Activated CD8-positive, alpha-beta memory T cell treated with anti-CD3 and anti-CD28 coated beads for 24 hours (primary cell): ENCODE measurements around the gene TOP3B.
A peak's percentile ranks its signal among the peaks of the same experiment; 100 is the strongest.

ENCODE experiments used
- DNase-seq: peaks from one replicate; pipeline ENCODE4 v3.0.0-alpha.2; 2020

TOP3B gene, protein sequence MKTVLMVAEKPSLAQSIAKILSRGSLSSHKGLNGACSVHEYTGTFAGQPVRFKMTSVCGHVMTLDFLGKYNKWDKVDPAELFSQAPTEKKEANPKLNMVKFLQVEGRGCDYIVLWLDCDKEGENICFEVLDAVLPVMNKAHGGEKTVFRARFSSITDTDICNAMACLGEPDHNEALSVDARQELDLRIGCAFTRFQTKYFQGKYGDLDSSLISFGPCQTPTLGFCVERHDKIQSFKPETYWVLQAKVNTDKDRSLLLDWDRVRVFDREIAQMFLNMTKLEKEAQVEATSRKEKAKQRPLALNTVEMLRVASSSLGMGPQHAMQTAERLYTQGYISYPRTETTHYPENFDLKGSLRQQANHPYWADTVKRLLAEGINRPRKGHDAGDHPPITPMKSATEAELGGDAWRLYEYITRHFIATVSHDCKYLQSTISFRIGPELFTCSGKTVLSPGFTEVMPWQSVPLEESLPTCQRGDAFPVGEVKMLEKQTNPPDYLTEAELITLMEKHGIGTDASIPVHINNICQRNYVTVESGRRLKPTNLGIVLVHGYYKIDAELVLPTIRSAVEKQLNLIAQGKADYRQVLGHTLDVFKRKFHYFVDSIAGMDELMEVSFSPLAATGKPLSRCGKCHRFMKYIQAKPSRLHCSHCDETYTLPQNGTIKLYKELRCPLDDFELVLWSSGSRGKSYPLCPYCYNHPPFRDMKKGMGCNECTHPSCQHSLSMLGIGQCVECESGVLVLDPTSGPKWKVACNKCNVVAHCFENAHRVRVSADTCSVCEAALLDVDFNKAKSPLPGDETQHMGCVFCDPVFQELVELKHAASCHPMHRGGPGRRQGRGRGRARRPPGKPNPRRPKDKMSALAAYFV

DNA sequence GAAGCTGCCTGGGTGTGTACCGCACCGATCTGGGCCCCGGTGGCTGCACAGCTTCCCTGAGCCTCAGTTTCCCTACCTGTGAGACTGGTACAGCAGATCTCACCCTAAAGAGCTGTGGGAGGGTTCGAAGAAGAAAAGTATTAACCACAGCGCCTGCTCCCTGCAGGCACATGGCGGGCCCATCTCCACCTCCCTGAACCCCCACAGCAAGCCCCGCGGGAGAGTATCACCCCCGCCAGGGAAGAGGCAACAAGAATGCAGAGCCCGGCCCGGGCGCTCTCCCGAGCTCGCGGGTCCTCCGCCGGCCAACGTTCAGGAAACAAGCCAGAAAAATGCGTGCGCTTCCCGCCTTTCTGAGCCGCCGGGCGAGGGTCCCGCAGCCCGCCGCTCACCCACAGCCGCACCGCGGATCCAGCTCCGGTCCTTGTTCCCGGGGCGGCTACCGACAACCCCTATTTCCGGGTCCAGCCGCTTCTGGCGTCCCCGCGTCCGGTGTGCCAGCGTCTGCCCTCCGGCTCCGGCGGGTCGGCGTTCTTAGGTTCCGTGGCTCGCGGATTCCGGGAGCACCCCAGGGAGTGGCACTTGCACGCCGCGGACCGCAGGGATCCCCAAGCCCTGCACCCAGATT, at the start of gene TOP3B:
Gene TOP3B (minus strand): TSS at position 450 of the 628 bp plus-strand sequence. CDS start 7,078 bp downstream, outside the sequence.
- DNase-seq = peak; percentile 95

DNA sequence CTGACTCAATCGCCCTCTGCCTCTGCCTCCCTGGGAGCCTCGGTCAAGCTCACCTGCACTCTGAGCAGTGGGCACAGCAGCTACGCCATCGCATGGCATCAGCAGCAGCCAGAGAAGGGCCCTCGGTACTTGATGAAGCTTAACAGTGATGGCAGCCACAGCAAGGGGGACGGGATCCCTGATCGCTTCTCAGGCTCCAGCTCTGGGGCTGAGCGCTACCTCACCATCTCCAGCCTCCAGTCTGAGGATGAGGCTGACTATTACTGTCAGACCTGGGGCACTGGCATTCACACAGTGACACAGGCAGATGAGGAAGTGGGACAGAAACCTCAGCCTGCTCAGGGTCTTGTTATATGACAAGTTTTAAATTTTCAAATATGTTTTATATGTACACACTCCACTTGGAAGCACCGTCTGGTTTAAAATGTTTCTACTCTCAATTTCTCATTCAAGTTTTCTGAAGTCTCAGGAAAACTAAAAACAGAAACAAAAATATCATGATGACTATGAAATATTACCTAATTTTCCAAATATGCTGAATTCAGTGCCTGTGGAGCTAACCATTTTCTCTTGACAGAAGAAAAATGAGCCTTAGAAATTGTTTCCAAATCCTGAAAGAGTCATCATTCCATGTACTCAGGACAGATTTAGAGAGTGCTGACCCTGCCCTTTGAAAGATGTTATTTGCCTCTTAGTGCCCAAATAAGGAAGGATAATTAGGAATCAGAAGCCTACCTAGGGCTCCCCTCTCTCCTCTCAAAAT, 48.8 kb upstream of the TOP3B start:
- DNase-seq = no peak

DNA sequence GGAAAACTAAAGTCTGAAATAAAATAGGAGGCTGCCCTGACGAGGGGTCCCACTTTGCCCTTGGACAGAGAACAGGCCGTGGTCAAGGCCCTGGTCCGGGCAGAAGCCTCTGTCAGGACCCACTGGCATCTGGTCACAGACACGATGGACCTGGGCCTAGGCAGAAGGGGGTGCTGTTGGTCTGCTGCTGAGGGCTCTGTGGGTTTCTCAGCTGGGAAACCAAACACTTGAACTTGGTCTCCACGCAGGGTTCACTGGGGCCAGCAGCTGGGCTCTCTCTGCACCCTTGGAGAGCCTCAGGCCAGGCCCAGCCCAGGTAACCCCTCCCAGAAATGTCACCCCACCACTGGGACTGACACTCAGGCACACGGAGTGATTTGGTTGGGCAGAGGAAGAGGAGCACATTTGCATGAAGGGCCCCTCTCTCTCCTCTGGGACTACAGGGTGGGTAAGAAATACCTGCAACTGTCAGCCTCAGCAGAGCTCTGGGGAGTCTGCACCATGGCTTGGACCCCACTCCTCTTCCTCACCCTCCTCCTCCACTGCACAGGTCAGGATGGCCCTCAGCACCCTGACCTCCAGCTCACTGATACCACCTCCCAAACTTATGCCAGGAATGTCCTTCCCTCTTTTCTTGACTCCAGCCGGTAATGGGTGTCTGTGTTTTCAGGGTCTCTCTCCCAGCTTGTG, 48.1 kb upstream of the TOP3B start:
- no peak for DNase-seq

DNA sequence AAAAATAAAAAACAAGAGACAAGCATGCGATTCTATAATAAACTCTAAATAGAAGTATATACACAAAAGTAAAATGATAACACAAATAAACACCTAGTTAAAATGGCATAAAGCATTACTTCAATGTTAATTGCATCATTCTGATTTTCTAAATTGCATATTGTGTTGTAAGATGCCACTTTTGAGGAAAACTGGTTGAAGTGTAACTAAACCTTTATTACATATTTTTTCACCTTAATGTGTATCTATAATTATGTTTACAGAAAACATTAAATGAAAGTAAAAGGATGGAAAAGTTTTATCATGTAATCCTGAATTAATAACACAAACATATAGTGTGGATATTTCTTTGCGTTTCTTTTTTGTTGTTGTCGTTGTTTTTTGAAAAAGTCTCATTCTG, 45.4 kb upstream of the TOP3B start:
- no peak for DNase-seq

DNA sequence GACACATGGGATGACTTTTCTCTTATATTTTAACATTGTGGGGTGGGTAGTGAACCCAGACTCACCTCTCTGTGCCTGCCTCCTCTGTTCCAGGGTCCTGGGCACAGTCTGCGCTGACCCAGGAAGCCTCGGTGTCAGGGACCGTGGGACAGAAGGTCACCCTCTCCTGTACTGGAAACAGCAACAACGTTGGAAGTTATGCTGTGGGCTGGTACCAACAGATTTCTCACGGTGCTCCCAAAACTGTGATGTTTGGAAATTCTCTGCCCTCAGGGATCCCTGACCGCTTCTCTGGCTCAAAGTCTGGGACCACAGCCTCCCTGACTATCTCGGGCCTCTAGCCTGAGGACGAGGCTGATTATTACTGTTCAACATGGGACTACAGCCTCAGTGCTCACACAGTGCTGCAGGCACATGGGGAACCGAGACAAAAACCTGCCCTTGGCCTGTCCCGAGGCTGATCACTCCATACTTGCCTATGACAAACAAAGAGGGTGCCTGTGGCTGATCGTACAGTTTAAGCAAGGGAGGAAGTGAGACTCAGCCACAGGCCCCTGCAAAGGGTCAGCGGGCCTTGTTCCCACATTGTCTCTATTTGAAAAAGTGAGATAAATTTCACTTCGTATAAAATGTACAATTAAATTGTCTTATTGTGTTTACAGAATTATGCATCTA, 43.7 kb upstream of the TOP3B start:
- DNase-seq = no peak

GRCh38 chr22:22025320-22026156, 43.0 kb upstream of the TOP3B start:
- DNase-seq = no peak

GRCh38 chr22:22024440-22024839, 41.9 kb upstream of the TOP3B start:
- DNase-seq = no peak

DNA sequence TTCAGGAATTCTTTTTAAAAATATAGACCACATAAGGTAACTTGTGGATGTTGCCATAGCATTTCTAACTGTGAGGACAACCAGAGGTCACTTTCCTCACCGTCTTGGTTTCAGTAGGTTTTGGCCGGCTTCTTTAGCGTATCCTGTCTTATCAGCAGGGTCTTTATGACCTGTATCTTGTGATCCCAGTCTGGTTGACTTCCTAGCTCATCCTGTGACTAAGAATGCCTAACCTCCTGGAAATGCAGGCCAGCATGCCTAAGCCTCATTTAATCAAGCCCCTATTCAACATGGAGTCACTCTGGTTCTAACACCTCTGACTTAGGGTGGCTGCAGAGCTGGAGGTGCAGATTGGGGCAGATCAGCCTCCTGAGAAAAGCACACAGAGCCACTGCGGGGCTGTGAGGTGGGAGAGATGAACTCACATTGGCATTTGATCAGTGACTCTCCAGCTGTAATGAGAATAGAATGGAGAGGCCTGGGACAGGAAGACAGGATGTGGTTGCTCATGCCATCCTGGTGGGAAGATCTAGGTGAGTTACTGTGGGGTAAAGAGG, 41.1 kb upstream of the TOP3B start:
- no peak for DNase-seq

- DNase-seq = no peak
These were observed 40.5 kb upstream of the TOP3B start for GRCh38 chr22:22022947-22023534.

GRCh38 chr22:22022255-22022840, 39.8 kb upstream of the TOP3B start:
- no peak for DNase-seq

DNA sequence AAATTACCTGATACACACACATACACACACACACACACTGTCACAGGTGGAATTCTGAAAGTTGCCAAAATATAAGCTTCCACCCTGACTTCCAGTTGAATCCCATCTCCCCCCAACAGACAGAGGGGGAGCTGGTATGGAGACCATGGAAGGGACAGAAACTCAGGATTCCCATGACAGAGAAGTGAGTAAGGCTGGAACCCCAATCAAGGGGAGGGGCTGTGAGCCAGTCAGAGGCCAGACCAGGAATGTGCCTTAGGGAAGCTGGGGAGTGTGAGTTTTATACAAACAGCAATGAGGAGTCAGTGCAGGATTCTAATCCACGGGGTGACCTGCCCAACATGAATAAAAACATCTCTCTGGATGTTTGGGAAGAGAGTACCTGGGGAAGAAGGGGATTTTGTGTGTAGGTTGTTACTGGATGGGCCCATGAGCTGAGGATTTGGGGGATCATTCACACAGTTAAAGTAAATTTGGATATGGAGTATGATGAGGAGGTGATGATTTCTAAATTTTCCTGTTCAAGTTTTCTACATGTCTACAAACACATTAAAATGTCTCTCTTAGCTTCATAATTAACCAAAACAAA, 38.7 kb upstream of the TOP3B start:
- DNase-seq = no peak

- no peak for DNase-seq
These were observed 37.9 kb upstream of the TOP3B start for GRCh38 chr22:22020425-22020852.

GRCh38 chr22:22019659-22020424, 37.3 kb upstream of the TOP3B start:
- DNase-seq = no peak

- DNase-seq = no peak
These were observed 36.5 kb upstream of the TOP3B start for GRCh38 chr22:22018825-22019658.

- DNase-seq = no peak
These were observed 33.0 kb upstream of the TOP3B start for GRCh38 chr22:22015631-22016030.

DNA sequence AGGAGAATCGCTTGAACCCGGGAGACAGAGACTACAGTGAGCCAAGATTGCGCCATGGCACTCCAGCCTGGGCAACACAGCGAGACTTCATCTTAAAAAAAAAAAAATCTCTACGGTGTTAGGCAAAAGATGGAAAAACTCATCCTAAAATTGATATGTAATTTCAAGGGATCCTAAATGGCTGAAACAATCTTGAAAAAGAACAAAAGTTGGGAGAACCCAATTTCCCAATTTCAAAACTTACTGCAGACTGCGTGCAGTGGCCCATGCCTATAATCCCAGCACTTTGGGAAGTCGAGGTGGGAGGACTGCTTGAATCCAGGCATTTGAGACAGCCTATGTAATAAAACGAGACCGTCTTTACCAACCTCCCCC, 31.7 kb upstream of the TOP3B start:
- no peak for DNase-seq
